WI38 (cell line): ENCODE measurements around the gene VEGFB.

ENCODE experiments used
- H3K4me3 ChIP-seq: 2 replicates; pipeline ENCODE4 v1.5.1; 2011; ENCODE audit warnings: low read depth, mild to moderate bottlenecking, control low read depth, low read length
- CTCF ChIP-seq: IDR thresholded peaks from 2 replicates; pipeline ENCODE4 v1.5.1; 2012; ENCODE audit warnings: low read depth, mild to moderate bottlenecking, control low read depth, low read length

Gene VEGFB

GRCh38 chr11:64229090-64229743 is 5.2 kb upstream of the VEGFB start:
- TF ChIP-seq CTCF: no peak
- H3K4me3 ChIP-seq: no peak overlapping the region; the same call in 1 of the 2 replicates

- peak overlapping the region; percentile 71 for H3K4me3 ChIP-seq
- TF ChIP-seq CTCF: no peak
These were observed 4.6 kb upstream of the VEGFB start for GRCh38 chr11:64229744-64230170.

- no peak for TF ChIP-seq CTCF
- peak within 1 kb of the TSS; percentile 71 for H3K4me3 ChIP-seq
These were observed 4.0 kb upstream of the VEGFB start, which contains the start of gene DNAJC4 for GRCh38 chr11:64230171-64230984. Gene DNAJC4, plus strand, starts transcription at chr11:64230548. Its CDS starts 307 bp downstream, at chr11:64230855.

GRCh38 chr11:64230985-64231365 is 3.4 kb upstream of the VEGFB start:
- H3K4me3 ChIP-seq: peak overlapping the region; percentile 71
- no peak for TF ChIP-seq CTCF

GRCh38 chr11:64231546-64231945 is 2.8 kb upstream of the VEGFB start:
- TF ChIP-seq CTCF: no peak
- no peak overlapping the region for H3K4me3 ChIP-seq

GRCh38 chr11:64232182-64232966 is 2.0 kb upstream of the VEGFB start:
- no peak for TF ChIP-seq CTCF
- no peak overlapping the region for H3K4me3 ChIP-seq
